A673 (cell line): ENCODE data around the gene BMP5. TPM values are rescaled to one million over a fixed set of nuclear protein-coding genes. Genes with fewer than 3 reads are reported as not detected.

ENCODE experiments used
- BruUV-seq: library from RNA; stranded (reverse); fragments of 400-500 nt; replicated peaks from 2 replicates; lab custom pipeline; 2021; lab: Mats Ljungman, UMichigan
- CTCF ChIA-PET: fragments of 300-600 bp; sonication (Branson Sonifier 250); formaldehyde crosslinking; loops from one replicate; lab custom pipeline; 2022; ENCODE audit warnings: antibody characterized with exemption; lab: Charles Lee
- POLR2A ChIA-PET: fragments of 300-600 bp; sonication (Branson Sonifier 250); formaldehyde crosslinking; loops from one replicate; lab custom pipeline; 2022; ENCODE audit warnings: antibody characterized with exemption; ENCODE audit not compliant: low non-redundant PET; lab: Charles Lee
- DNase-seq: peaks from one replicate; pipeline ENCODE4 v3.0.0-alpha.2; 2015; ENCODE audit warnings: low spot score
- H3K27ac ChIP-seq: fragments of 200-600 bp; sonication (generic); 2 replicates; pipeline ENCODE4 v1.5.1; 2016; ENCODE audit warnings: mixed run types, low read depth, mild to moderate bottlenecking, mixed read lengths, antibody characterized with exemption, low read length; ENCODE audit not compliant: poor library complexity, severe bottlenecking
- H3K27me3 ChIP-seq: fragments of 200-600 bp; sonication (generic); replicated peaks from 2 replicates; pipeline ENCODE4 v1.6.1; 2017; ENCODE audit warnings: mixed run types, low read depth, mild to moderate bottlenecking, mixed read lengths, antibody characterized with exemption, low read length; ENCODE audit not compliant: insufficient read depth, poor library complexity
- H3K36me3 ChIP-seq: fragments of 200-600 bp; sonication (generic); 2 replicates; pipeline ENCODE4 v1.6.1; 2016; ENCODE audit warnings: mixed run types, mild to moderate bottlenecking, mixed read lengths, antibody characterized with exemption, low read length; ENCODE audit not compliant: insufficient read depth, poor library complexity, severe bottlenecking
- H3K4me1 ChIP-seq: fragments of 200-600 bp; sonication (generic); 2 replicates; pipeline ENCODE4 v1.6.1; 2017; ENCODE audit warnings: mixed run types, mild to moderate bottlenecking, mixed read lengths, antibody characterized with exemption, low read length; ENCODE audit not compliant: insufficient read depth, poor library complexity, severe bottlenecking
- H3K4me3 ChIP-seq: fragments of 200-600 bp; sonication (generic); 2 replicates; pipeline ENCODE4 v1.5.1; 2016; ENCODE audit warnings: low read depth, mixed run types, mild to moderate bottlenecking, mixed read lengths, low read length; ENCODE audit not compliant: poor library complexity, severe bottlenecking
- H3K9me3 ChIP-seq: fragments of 200-600 bp; sonication (generic); 2 replicates; pipeline ENCODE4 v1.6.1; 2016; ENCODE audit warnings: mixed run types, low read depth, mild to moderate bottlenecking, mixed read lengths, antibody characterized with exemption, low read length; ENCODE audit not compliant: poor library complexity, severe bottlenecking
- EZH2 ChIP-seq: fragments of 200-600 bp; sonication (generic); IDR thresholded peaks from 2 replicates; pipeline ENCODE4 v1.6.1; 2017; ENCODE audit warnings: borderline replicate concordance, low read depth, mild to moderate bottlenecking, mixed read lengths, antibody characterized with exemption, low read length; ENCODE audit not compliant: poor library complexity, severe bottlenecking
- intact Hi-C: fragments of 100-400 bp; cut with micrococcal nuclease; formaldehyde crosslinking; loops from one replicate; pipeline ENCODE4 v1.10.0; 2022; ENCODE audit not compliant: unreplicated experiment
- total RNA-seq: library from RNA; stranded (reverse); gene quantifications from 2 replicates; pipeline ENCODE4 v1.2.3, GENCODE V29; 2021
- TF ChIP-seq, protein P1 (sequence below): fragments of 300-800, 200-600 bp; sonication (generic); conservative IDR thresholded peaks from 2 replicates; pipeline ENCODE4 v1.5.1; 2017; ENCODE audit warnings: low read depth, mild to moderate bottlenecking, antibody characterized with exemption, low read length, moderate library complexity, mixed read lengths

BMP5 gene
- total RNA-seq, 1 experiment from 2014 or later, result 0.49 TPM

DNA sequence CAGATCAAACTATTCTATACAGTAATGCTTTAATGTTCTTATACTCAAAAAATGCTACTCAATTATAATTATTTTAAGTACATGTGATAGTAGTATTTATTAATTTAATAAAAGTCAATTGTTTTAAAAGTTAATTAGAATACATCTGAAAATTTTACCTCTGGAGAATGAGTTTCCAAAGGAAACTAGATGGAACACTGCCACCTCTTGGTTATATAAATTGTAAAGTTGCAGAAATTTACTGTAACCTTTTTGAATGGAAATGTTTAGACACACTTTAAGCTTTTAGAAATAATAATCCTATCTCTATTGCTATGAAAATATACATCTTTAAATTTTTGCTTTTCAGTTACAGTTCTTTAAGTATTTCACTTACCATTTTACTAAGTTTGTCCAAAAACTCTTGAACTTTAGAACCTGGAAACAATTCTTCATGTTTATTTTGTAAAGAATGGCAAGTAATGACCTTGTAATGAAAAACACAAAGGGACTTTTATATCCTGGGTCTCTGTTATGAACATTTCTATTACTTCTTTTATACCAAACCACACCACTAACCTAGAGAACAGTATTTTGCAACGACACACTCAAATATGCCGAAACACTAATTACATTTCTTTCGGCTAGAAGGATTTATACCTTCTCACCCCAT, 10.9 kb upstream of the BMP5 start:
- Histone ChIP-seq H3K27me3 (no peaks in the 10 kb centered on the region), H3K36me3 (no peaks in the 10 kb centered on the region), H3K4me3 (no peak overlapping the region), H3K9me3 (no peaks in the 10 kb centered on the region), H3K27ac (no peak overlapping the region), H3K4me1 (peaks cover 14% of the 10 kb centered on the region)
- CTCF ChIA-PET, result no interaction called here
- TF ChIP-seq EZH2, result no peak
- TF ChIP-seq, protein P1, sequence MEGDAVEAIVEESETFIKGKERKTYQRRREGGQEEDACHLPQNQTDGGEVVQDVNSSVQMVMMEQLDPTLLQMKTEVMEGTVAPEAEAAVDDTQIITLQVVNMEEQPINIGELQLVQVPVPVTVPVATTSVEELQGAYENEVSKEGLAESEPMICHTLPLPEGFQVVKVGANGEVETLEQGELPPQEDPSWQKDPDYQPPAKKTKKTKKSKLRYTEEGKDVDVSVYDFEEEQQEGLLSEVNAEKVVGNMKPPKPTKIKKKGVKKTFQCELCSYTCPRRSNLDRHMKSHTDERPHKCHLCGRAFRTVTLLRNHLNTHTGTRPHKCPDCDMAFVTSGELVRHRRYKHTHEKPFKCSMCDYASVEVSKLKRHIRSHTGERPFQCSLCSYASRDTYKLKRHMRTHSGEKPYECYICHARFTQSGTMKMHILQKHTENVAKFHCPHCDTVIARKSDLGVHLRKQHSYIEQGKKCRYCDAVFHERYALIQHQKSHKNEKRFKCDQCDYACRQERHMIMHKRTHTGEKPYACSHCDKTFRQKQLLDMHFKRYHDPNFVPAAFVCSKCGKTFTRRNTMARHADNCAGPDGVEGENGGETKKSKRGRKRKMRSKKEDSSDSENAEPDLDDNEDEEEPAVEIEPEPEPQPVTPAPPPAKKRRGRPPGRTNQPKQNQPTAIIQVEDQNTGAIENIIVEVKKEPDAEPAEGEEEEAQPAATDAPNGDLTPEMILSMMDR, result peak; percentile 66
- intact Hi-C loops, result loop anchor here (1.0 to 10.0 kb wide), 4 partner anchors 269 to 612 kb away; no protein-coding TSS in a partner anchor
- BruUV-seq, result no TSS peak
- DNase-seq, result peak; percentile 39
- POLR2A ChIA-PET, result no interaction called here

DNA sequence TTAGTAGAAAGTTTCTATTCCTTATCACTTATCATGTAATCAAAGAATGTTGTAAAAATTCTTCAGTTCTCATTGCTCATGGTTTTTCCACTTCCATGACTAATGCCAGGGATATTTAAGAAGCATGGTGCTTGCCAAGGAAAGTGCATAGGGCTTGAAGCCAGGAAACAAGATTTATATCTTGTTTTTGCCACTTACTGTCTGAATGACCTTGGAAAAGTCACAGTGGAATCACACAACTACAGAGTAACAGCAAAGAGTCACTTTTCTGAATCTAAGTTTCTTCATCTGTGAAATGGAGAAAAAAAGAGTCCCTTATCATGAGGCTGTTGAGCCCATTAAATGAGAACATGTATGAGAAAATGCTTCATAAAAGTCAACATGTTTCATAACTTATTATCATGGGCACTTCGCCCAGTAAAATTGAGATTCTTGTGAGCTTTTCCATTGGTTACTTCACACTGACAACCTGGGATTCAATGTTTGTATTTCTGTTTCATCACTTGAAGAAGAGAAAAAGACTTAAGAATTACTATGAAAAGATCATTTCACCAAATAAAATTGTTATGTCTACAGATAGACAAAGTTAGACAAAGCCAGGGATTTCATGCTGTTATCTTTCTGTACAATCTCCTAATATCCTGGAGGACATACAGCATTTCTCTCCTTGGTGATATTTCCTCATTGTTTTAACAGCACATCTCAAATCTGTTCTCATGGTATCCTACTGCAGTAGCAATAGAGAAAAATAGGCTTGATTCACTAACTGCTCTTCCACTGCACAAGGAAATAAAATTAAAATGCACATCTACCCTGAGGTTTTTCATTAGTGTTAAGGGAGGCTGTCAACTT, 7.6 kb upstream of the BMP5 start:
- Histone ChIP-seq H3K9me3 (no peaks in the 10 kb centered on the region), H3K27me3 (no peaks in the 10 kb centered on the region), H3K27ac (no peak overlapping the region), H3K36me3 (no peaks in the 10 kb centered on the region), H3K4me1 (peaks cover 16% of the 10 kb centered on the region), H3K4me3 (no peak overlapping the region)
- ChIA-PET CTCF (no interaction called here), POLR2A (no interaction called here)
- DNase-seq, result peak; percentile 63
- BruUV-seq, result no TSS peak
- TF ChIP-seq, protein P1, result no peak
- no peak for TF ChIP-seq EZH2
- intact Hi-C loops, result loop anchor here (10.0 kb wide), 2 partner anchors 412 to 608 kb away; no protein-coding TSS in a partner anchor

DNA sequence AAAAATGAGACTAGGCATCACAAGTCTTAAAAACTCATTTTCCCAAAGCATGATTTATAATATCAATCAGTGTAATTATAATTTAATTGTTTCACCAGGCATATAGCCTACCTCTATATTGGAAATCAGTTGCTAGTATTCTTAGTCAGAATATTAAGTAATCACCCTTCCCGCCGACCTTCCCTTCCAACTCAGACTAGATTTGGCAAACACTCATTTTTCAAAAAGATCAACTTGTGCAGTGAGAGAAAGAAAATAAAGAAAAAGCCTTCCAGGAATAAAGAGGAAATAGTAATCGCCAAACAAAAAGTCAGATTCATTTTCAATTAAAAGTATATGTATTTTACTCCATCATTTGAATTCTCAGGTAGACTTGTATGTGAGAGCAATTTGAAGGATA, 1.9 kb upstream of the BMP5 start:
- intact Hi-C loops, result no loop called here
- ChIA-PET POLR2A (no interaction called here), CTCF (no interaction called here)
- Histone ChIP-seq H3K4me3 (no peak overlapping the region), H3K27ac (no peak overlapping the region), H3K9me3 (no peaks in the 10 kb centered on the region), H3K27me3 (no peaks in the 10 kb centered on the region), H3K4me1 (peaks cover 19% of the 10 kb centered on the region), H3K36me3 (no peaks in the 10 kb centered on the region)
- no TSS peak for BruUV-seq
- TF ChIP-seq EZH2, result no peak
- TF ChIP-seq, protein P1, result no peak
- no peak for DNase-seq
